Loucy (cell line): Measurements from ENCODE around the gene PDE8A.

Source experiments
- H2AFZ ChIP-seq: fragments of 200-600 bp; sonication (generic); 2 replicates; pipeline ENCODE4 v1.6.0; 2016; ENCODE audit warnings: antibody characterized with exemption, mild to moderate bottlenecking, low read length, moderate library complexity
- H3F3A ChIP-seq: fragments of 200-600 bp; 2 replicates; pipeline ENCODE4 v1.6.0; 2016; ENCODE audit warnings: antibody characterized with exemption, low read depth, mild to moderate bottlenecking
- H3K27me3 ChIP-seq: fragments of 200-600 bp; sonication (generic); 2 replicates; pipeline ENCODE4 v1.6.1; 2014; ENCODE audit warnings: low read length, mild to moderate bottlenecking; ENCODE audit not compliant: insufficient read depth, poor library complexity, severe bottlenecking
- H3K36me3 ChIP-seq: fragments of 200-600 bp; sonication (generic); 2 replicates; pipeline ENCODE4 v1.6.1; 2016; ENCODE audit warnings: low read length; ENCODE audit not compliant: insufficient read depth
- H3K4me1 ChIP-seq: fragments of 200-600 bp; sonication (generic); 2 replicates; pipeline ENCODE4 v1.5.1; 2014; ENCODE audit warnings: low read length, mild to moderate bottlenecking; ENCODE audit not compliant: insufficient read depth, poor library complexity, severe bottlenecking
- H3K4me2 ChIP-seq: fragments of 200-600 bp; sonication (generic); 2 replicates; pipeline ENCODE4 v1.6.0; 2014; ENCODE audit warnings: antibody characterized with exemption, low read length, low read depth, mild to moderate bottlenecking; ENCODE audit not compliant: poor library complexity, severe bottlenecking
- H3K4me3 ChIP-seq: fragments of 200-600 bp; sonication (generic); 2 replicates; pipeline ENCODE4 v1.5.1; 2014; ENCODE audit warnings: low read length, mild to moderate bottlenecking, mixed read lengths; ENCODE audit not compliant: poor library complexity, severe bottlenecking
- H3K79me2 ChIP-seq: fragments of 200-600 bp; sonication (generic); 2 replicates; pipeline ENCODE4 v1.6.1; 2014; ENCODE audit warnings: low read length; ENCODE audit not compliant: insufficient read depth
- H3K9ac ChIP-seq: fragments of 200-600 bp; sonication (generic); 2 replicates; pipeline ENCODE4 v1.6.0; 2014; ENCODE audit warnings: mild to moderate bottlenecking, low read depth, low read length, moderate library complexity; ENCODE audit not compliant: poor library complexity, severe bottlenecking
- H3K9me2 ChIP-seq: fragments of 200-600 bp; sonication (generic); replicated peaks from 2 replicates; pipeline ENCODE4 v1.6.1; 2016; ENCODE audit warnings: low read depth, low read length, mixed read lengths
- H3K9me3 ChIP-seq: fragments of 200-600 bp; sonication (generic); 2 replicates; pipeline ENCODE4 v1.6.1; 2014; ENCODE audit warnings: mild to moderate bottlenecking, antibody characterized with exemption, low read length, low read depth; ENCODE audit not compliant: insufficient read depth
- H4K20me1 ChIP-seq: fragments of 200-600 bp; sonication (generic); 2 replicates; pipeline ENCODE4 v1.6.0; 2014; ENCODE audit warnings: antibody characterized with exemption, low read length, mild to moderate bottlenecking; ENCODE audit not compliant: insufficient read depth, poor library complexity, severe bottlenecking
- EZH2phosphoT487 ChIP-seq: fragments of 200-600 bp; IDR thresholded peaks from 2 replicates; pipeline ENCODE4 v1.6.1; 2018; ENCODE audit warnings: antibody characterized with exemption, mild to moderate bottlenecking, moderate library complexity, borderline replicate concordance
- TF ChIP-seq, protein P1 (sequence below): fragments of 200-600 bp; sonication (generic); conservative IDR thresholded peaks from 2 replicates; pipeline ENCODE4 v1.5.1; 2014; ENCODE audit warnings: mild to moderate bottlenecking, antibody characterized with exemption, low read length

Gene PDE8A

DNA sequence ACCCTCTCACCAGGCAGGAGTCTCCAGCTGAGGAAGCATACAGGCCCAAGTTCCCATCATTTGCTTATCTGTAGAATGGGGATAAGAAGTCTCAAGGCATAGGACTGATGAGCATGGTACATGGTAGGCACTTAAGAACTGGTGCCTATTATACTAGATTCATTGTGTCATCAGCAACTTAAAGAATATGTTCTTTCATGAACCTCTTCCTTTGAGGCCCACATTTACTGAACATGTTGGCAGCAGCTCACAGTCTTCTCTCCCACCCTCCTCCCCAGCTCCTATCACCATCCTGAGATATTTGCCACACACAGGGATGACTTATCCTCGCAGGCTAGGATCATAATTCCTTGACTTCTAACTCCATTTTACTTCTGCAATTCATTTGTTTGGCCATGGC lies 142.5 kb downstream of the PDE8A start:
- no peaks in the 10 kb centered on the region for H3K79me2 ChIP-seq
- H3K9me3 ChIP-seq = no peaks in the 10 kb centered on the region
- no peak overlapping the region for H2AFZ ChIP-seq
- H3K36me3 ChIP-seq = peaks cover 12% of the 10 kb centered on the region
- H3F3A ChIP-seq = no peaks in the 10 kb centered on the region
- no peak overlapping the region for H3K4me2 ChIP-seq
- peaks cover 4% of the 10 kb centered on the region for H3K4me1 ChIP-seq
- no peak overlapping the region for H3K4me3 ChIP-seq
- no peaks in the 10 kb centered on the region for H4K20me1 ChIP-seq
- H3K27me3 ChIP-seq = no peaks in the 10 kb centered on the region
- H3K9ac ChIP-seq = no peak overlapping the region
- no peaks in the 10 kb centered on the region for H3K9me2 ChIP-seq
- TF ChIP-seq, protein P1, sequence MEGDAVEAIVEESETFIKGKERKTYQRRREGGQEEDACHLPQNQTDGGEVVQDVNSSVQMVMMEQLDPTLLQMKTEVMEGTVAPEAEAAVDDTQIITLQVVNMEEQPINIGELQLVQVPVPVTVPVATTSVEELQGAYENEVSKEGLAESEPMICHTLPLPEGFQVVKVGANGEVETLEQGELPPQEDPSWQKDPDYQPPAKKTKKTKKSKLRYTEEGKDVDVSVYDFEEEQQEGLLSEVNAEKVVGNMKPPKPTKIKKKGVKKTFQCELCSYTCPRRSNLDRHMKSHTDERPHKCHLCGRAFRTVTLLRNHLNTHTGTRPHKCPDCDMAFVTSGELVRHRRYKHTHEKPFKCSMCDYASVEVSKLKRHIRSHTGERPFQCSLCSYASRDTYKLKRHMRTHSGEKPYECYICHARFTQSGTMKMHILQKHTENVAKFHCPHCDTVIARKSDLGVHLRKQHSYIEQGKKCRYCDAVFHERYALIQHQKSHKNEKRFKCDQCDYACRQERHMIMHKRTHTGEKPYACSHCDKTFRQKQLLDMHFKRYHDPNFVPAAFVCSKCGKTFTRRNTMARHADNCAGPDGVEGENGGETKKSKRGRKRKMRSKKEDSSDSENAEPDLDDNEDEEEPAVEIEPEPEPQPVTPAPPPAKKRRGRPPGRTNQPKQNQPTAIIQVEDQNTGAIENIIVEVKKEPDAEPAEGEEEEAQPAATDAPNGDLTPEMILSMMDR = no peak
- no peak for TF ChIP-seq EZH2phosphoT487

DNA sequence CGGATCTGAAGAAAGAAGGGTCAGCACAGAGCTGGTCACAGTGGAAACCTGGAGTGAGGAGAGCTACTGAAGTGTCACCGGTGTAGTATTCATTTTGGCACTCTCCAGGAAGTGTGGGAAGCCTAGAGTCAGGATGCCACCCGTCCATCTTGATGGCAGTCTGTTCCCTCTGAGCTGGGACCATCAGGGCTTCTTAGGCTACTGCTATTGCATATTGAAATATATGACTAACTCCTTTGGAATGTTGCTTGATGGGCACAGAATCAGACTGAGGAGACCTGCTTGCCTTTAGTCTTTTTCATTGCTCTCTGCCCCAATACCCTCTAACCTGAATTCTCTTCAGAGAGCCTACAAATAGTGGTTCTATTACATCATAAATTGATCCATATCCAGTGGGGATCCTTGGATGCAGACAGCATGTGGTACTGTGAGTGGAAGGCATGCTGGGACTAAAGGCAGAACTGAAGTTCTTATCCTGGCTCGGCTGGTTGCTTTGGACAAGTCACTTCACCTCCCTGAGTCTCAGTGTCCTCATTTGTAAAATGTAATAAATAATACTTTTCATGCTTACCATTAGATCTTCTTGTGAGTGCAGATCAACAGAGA lies 143.5 kb downstream of the PDE8A start:
- Histone ChIP-seq H4K20me1 (no peaks in the 10 kb centered on the region), H3K4me3 (no peak overlapping the region), H3K9me2 (no peaks in the 10 kb centered on the region), H2AFZ (no peak overlapping the region), H3F3A (no peaks in the 10 kb centered on the region), H3K4me1 (peaks cover 4% of the 10 kb centered on the region), H3K9me3 (no peaks in the 10 kb centered on the region), H3K27me3 (no peaks in the 10 kb centered on the region), H3K4me2 (no peak overlapping the region), H3K9ac (no peak overlapping the region), H3K36me3 (peaks cover 12% of the 10 kb centered on the region), H3K79me2 (no peaks in the 10 kb centered on the region)
- TF ChIP-seq, protein P1 = no peak
- TF ChIP-seq EZH2phosphoT487 = no peak

DNA sequence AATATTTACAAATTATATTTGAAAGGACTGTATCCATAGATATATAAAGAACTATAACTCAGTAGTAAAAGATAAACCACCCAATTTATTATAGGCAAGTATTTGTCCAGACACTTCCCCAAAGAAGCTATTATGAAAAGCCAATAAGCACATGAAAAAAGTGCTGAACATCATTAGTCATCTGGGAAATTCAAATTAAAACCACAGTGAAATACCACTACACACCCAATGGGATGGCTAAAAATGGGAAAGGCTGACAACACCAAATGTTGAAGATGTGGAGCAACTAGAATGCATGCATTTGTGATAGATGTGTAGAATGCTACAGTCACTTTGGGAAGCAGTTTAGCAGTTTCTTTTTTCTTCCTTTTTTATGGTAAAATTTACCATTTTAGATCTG lies 147.0 kb downstream of the PDE8A start:
- Histone ChIP-seq H3K79me2 (no peaks in the 10 kb centered on the region), H3K4me1 (peaks cover 4% of the 10 kb centered on the region), H3K9ac (no peak overlapping the region), H3K9me2 (no peaks in the 10 kb centered on the region), H3K9me3 (no peaks in the 10 kb centered on the region), H3K4me2 (no peak overlapping the region), H3K36me3 (peaks cover 24% of the 10 kb centered on the region), H3F3A (no peaks in the 10 kb centered on the region), H3K4me3 (no peak overlapping the region), H2AFZ (no peak overlapping the region), H4K20me1 (no peaks in the 10 kb centered on the region), H3K27me3 (no peaks in the 10 kb centered on the region)
- TF ChIP-seq EZH2phosphoT487 = no peak
- TF ChIP-seq, protein P1 = no peak
